T-helper 1 cell treated with Interleukin-12 subunit alpha and Interleukin-12 subunit beta and Interleukin-4 antibody, amounts not matched to agents 30 ng/mL and 1 ng/mL, for 36 hours (primary cell): Measurements from ENCODE around the gene DCUN1D3. TPM values are rescaled to one million over a fixed set of nuclear protein-coding genes. Genes with fewer than 3 reads are reported as not detected.

Experiments used
- intact Hi-C: fragments of 100-400 bp; cut with micrococcal nuclease; formaldehyde crosslinking; loops from one replicate; pipeline ENCODE4 v1.15.1; 2024
- total RNA-seq: library from RNA; stranded (reverse); gene quantifications from 2 replicates; pipeline ENCODE4 v1.2.3, GENCODE V29; 2022

DCUN1D3 gene
- total RNA-seq, 1 donor from 2014 or later = 19.7 TPM

GRCh38 chr16:20920091-20920490 is 19.9 kb upstream of the DCUN1D3 start:
- intact Hi-C loops = no loop called here

- intact Hi-C loops = no loop called here
Observed at GRCh38 chr16:20918486-20919239, 18.5 kb upstream of the DCUN1D3 start.

GRCh38 chr16:20916942-20917341 is 16.8 kb upstream of the DCUN1D3 start:
- intact Hi-C loops = no loop called here

DNA sequence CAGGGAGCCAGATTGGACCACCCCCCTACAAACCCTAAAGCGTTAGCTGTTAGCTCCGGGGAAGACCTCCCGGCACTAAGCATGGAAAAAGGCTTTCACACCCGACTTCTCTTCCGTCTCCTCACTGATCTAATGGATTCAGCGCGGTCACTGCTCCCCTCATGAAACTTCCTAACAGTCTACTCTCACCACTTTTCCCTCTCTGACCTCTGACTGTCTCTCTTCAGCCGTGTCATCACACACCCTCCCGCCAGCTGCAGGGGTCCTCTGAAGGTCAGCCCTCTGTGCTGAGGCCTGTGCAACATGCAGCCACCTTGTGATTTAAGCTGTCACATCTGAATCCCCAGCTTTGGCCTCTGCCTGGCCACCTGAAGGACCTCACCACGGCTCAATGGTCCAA is 16.1 kb upstream of the DCUN1D3 start:
- intact Hi-C loops = no loop called here

DNA sequence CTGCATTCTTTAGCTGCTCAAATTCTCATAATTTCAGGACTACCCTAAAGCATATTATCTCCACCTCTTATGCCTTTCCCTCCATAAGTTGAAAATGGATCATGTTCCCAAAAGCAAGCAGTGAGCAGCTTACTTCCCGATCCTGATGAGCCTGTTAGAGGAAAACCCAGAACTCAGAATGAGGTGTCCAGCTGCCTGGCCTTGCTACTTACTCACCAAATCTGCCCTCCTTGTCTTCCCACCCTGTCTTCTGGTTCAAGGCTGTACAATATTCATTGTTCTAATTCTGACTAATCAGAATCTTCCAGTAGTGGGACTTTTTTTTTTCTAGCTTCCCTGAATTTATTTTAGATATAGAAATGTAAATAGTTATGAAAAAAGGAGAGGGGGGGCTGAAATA is 11.2 kb upstream of the DCUN1D3 start:
- intact Hi-C loops = loop anchor here (1.0 to 2.0 kb wide), 2 partner anchors 11 to 61 kb away; partner anchors contain the start of genes DCUN1D3 and LYRM1

GRCh38 chr16:20910781-20911321 is 10.7 kb upstream of the DCUN1D3 start:
- intact Hi-C loops = loop anchor here (1.0 to 2.0 kb wide), 2 partner anchors 11 to 60 kb away; partner anchors contain the start of genes DCUN1D3 and LYRM1

- intact Hi-C loops = loop anchor here (10.0 kb wide), 1 partner anchor 1382 kb away; the partner anchor contains the start of genes CCP110 and GDE1
Observed at GRCh38 chr16:20906341-20907255, 6.4 kb upstream of the DCUN1D3 start.

DNA sequence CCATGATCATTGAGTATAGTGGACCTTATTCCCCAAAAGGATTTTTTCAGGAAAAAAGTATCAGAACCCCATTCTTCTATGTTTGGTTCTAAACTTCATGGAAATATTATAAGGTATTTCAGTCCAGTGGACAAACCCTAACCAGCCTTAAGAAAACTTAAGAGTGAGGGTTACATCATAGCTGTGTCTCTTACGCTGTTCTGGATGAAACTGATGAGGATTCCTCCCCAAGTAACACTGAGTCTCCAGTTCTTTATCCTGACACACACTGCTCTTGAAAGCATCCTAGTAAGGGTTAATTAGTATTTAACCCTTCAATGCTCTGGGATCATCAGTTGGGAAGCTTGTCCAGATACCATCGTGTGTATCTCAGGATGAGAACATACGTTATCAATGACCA is 5.4 kb upstream of the DCUN1D3 start:
- intact Hi-C loops = loop anchor here (10.0 kb wide), 1 partner anchor 1381 kb away; the partner anchor contains the start of genes CCP110 and GDE1

GRCh38 chr16:20904507-20905081 is 4.4 kb upstream of the DCUN1D3 start:
- intact Hi-C loops = loop anchor here (5.0 to 10.0 kb wide), 4 partner anchors 98 to 1837 kb away; partner anchors contain the start of genes CCP110, COQ7 and GDE1

GRCh38 chr16:20903899-20904506 is 3.8 kb upstream of the DCUN1D3 start:
- intact Hi-C loops = loop anchor here (5.0 to 10.0 kb wide), 4 partner anchors 98 to 1837 kb away; partner anchors contain the start of genes CCP110, COQ7 and GDE1

- intact Hi-C loops = loop anchor here (5.0 to 10.0 kb wide), 4 partner anchors 99 to 1836 kb away; partner anchors contain the start of genes CCP110, COQ7 and GDE1
Observed at GRCh38 chr16:20903116-20903898, 3.1 kb upstream of the DCUN1D3 start.

DNA sequence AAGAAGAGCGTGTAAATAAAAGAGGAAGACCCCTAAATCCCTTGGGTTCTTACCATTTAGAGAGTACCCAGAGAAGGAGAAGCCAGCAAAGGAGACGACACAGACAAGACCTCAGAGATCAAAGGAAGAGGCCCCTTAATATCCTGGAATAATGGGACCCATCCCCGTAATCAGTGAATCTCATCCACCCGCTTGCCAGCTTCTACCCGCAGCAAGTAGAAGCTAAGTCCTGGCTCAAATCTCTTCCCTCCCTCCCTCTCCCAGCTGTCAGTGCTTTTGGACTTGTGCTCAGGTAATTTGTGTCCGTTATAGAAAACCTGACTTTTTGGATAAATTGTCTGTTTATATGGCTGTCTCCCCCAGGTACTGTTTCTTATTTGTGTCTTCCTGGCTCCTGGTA is 2.3 kb upstream of the DCUN1D3 start:
- intact Hi-C loops = loop anchor here (5.0 to 10.0 kb wide), 4 partner anchors 100 to 1835 kb away; partner anchors contain the start of genes CCP110, COQ7 and GDE1

GRCh38 chr16:20901436-20902112 is 1.4 kb upstream of the DCUN1D3 start:
- intact Hi-C loops = loop anchor here (2.0 to 10.0 kb wide), 5 partner anchors 101 to 1834 kb away; partner anchors contain the start of genes CCP110, COQ7 and GDE1

- intact Hi-C loops = loop anchor here (2.0 to 10.0 kb wide), 5 partner anchors 101 to 1834 kb away; partner anchors contain the start of genes CCP110, COQ7 and GDE1
Observed at GRCh38 chr16:20901068-20901435, 894 bp upstream of the DCUN1D3 start.

DNA sequence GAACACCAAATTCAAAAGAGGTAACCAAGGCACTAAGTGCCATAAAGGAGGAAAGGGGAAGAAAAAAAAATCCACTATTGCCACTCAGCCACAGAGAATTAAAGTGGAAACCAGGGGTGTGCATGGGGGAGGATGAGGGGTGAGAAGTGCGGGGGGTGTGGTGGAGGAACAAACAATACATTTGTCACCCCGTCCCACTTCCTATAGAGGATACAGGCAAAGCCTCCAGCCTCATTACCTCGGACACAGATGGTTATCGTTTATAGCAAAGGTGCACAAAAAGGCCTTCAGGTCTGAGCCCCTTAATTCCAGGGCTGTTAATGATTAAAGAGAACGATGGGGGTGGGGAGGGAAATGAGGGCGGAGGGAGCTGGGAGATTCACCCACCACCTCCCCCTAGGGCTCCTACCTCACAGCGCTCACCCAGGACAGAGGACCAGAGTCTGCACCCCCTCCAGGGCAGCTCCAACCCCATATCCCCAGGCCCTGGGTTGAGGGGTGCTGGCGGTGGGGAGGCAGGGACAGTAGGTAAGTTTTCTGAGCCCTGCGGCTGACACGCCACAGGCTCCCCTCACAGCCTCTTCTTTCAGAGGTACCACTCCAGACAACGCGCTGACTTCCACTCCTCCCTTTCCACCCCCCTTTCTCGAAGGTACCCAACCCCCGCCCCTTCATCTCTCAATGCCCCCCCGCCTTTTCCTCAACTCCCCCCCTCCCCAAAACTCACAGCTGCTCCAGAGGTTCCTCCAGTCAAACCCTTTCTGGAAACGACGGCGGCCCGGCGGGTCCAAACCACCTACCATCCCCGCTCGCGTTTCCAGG is 470 bp downstream of the DCUN1D3 start:
- intact Hi-C loops = loop anchor here (1.0 to 10.0 kb wide), 13 partner anchors 12 to 1832 kb away; partner anchors contain the start of genes CCP110, COQ7, ERI2 and GDE1

- intact Hi-C loops = no loop called here
Observed at GRCh38 chr16:20899071-20899470, 1.1 kb downstream of the DCUN1D3 start.

DNA sequence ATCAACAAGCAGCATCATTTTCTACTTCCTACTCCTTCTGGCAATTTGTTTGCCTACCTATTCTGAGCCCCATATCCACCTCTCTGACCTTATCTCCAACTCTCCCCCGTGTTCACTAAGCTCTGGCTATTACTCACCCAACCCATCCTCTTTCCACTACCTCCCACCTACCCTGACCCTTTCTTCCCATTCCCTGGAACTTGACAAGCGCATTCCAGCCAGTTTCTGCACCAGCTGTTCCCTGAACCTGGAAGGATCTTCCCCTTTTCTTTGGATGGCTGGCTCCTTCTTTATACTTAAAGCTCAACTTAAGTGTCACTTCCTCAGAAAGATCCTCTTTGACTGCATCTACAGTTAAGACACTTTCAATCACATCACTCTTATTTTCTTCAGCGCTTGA is 2.2 kb downstream of the DCUN1D3 start:
- intact Hi-C loops = no loop called here
